Natural killer cell (primary cell): ENCODE results near the gene WDFY3. TPM values are rescaled to one million over a fixed set of nuclear protein-coding genes. Genes with fewer than 3 reads are reported as not detected.

ENCODE experiments used
- ATAC-seq, 3 donors: fragments of 150-1000 bp in 2 of 3; fragments of 200-7000 bp in 1 of 3; cut with Tn5 transposase; 1 replicate in 1 of 3; 2 replicates in 2 of 3; pipeline ENCODE4 v1.10.0; 2021; ENCODE audit warnings: mild to moderate bottlenecking in 2 of 3, moderate library complexity in 2 of 3
- DNase-seq, 2 donors: peaks; one replicate each; pipeline versions ENCODE4 v3.0.0 to v3.0.0-alpha.2; 2013 to 2021; ENCODE audit warnings: mixed read lengths in 1 of 2
- H3K27ac ChIP-seq: one replicate; pipeline ENCODE4 v1.5.1; 2013; ENCODE audit warnings: mild to moderate bottlenecking, low read length
- H3K27me3 ChIP-seq: one replicate; pipeline ENCODE4 v1.6.1; 2013; ENCODE audit warnings: low read length; ENCODE audit not compliant: control insufficient read depth, insufficient read depth
- H3K36me3 ChIP-seq: one replicate; pipeline ENCODE4 v1.6.1; 2013; ENCODE audit warnings: low read length; ENCODE audit not compliant: control insufficient read depth, insufficient read depth
- H3K4me1 ChIP-seq: one replicate; pipeline ENCODE4 v1.6.1; 2013; ENCODE audit warnings: low read length; ENCODE audit not compliant: control insufficient read depth, insufficient read depth
- H3K4me3 ChIP-seq: one replicate; pipeline ENCODE4 v1.5.1; 2013; ENCODE audit warnings: low read length
- H3K9me3 ChIP-seq: one replicate; pipeline ENCODE4 v1.6.1; 2013; ENCODE audit warnings: low read length; ENCODE audit not compliant: control insufficient read depth, insufficient read depth
- H3K27ac Mint-ChIP-seq, 2 donors: one replicate each; pipeline ENCODE4 v1.8.0; 2022; ENCODE audit warnings: mild to moderate bottlenecking in 2 of 2, mixed read lengths in 2 of 2, moderate library complexity in 1 of 2
- H3K27me3 Mint-ChIP-seq, 2 donors: one replicate each; pipeline ENCODE4 v1.8.0; 2022; ENCODE audit warnings: low read depth in 2 of 2, mixed read lengths in 2 of 2
- H3K36me3 Mint-ChIP-seq: one replicate; pipeline ENCODE4 v1.8.0; 2022; ENCODE audit warnings: mixed read lengths
- H3K4me1 Mint-ChIP-seq, 2 donors: one replicate each; pipeline ENCODE4 v1.8.0; 2022; ENCODE audit warnings: mixed read lengths in 2 of 2
- H3K4me3 Mint-ChIP-seq: one replicate; pipeline ENCODE4 v1.8.0; 2022; ENCODE audit warnings: mild to moderate bottlenecking, moderate library complexity, mixed read lengths
- H3K9me3 Mint-ChIP-seq, 2 donors: one replicate each; pipeline ENCODE4 v1.8.0; 2022; ENCODE audit warnings: mixed read lengths in 2 of 2
- CTCF ChIP-seq: fragments of 200-600 bp; IDR thresholded peaks from one replicate; pipeline ENCODE4 v1.8.0; 2022; ENCODE audit warnings: antibody characterized with exemption
- WGBS: methylation state at CpG from one replicate; pipeline ENCODE4 v1.1.7; 2013; ENCODE audit warnings: missing lambda C conversion rate; ENCODE audit not compliant: insufficient coverage; 5-methylcytosine and 5-hydroxymethylcytosine counted together
- intact Hi-C: fragments of 100-400 bp; cut with micrococcal nuclease; formaldehyde crosslinking; loops from one replicate; pipeline ENCODE4 v1.14.2; 2022
- total RNA-seq, 4 donors: library from RNA; stranded (reverse); fragments of 120-200 nt in 1 of 4; gene quantifications; one replicate each; pipeline versions ENCODE4 v1.2.3 to v1.2.4, GENCODE V29; 2013 to 2022

WDFY3 gene
- total RNA-seq, 3 donors from 2014 or later (not counting 1 experiment from before 2014, with no cell fraction given): 2.5 to 7.2 (median 6.0) TPM

GRCh38 chr4:84917086-84917821, 49.2 kb downstream of the WDFY3 start:
- no peaks in the 10 kb centered on the region for H3K4me1 ChIP-seq
- Mint-ChIP-seq H3K9me3 (peaks cover 2 to 12% of the 10 kb centered on the region in 2 donors), H3K4me3 (no peak overlapping the region), H3K4me1 (no peaks in the 10 kb centered on the region), H3K27me3 (no peaks in the 10 kb centered on the region), H3K36me3 (no peaks in the 10 kb centered on the region), H3K27ac (no peak overlapping the region)
- no CpG with 5 or more reads among the region's 6 CpGs for WGBS
- no peaks in the 10 kb centered on the region for H3K27me3 ChIP-seq
- intact Hi-C loops: no loop called here
- no peak for TF ChIP-seq CTCF
- no peak overlapping the region for H3K4me3 ChIP-seq
- no peaks in the 10 kb centered on the region for H3K36me3 ChIP-seq
- no peak for DNase-seq
- H3K27ac ChIP-seq: no peak overlapping the region
- no peaks in the 10 kb centered on the region for H3K9me3 ChIP-seq
- ATAC-seq: no peak

DNA sequence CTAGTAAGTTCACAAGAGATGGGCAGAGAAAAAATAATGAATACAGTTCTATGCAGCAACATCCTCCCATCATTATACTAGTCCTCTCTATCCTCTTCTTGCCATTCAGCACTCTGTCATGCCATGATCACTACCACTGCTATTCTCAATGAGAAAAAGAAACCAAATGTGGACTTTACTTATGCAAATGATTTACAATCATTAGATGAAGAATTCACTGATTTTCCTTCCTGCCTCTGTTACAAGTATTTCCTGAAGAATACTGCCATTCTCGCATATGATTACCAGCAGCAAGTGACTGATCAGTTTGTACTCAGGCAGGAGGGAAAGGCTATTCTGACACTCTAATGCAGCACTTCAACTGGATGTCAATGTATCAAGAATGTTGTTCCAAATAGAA, 50.3 kb downstream of the WDFY3 start:
- DNase-seq (no peak), ATAC-seq (no peak)
- no peak overlapping the region for H3K27ac Mint-ChIP-seq
- WGBS: 100% methylated on average over 1 of the region's 1 CpG
- H3K4me3 ChIP-seq: no peak overlapping the region
- H3K36me3 Mint-ChIP-seq: no peaks in the 10 kb centered on the region
- H3K27ac ChIP-seq: no peak overlapping the region
- no peaks in the 10 kb centered on the region for H3K27me3 Mint-ChIP-seq
- H3K27me3 ChIP-seq: no peaks in the 10 kb centered on the region
- no peaks in the 10 kb centered on the region for H3K9me3 ChIP-seq
- TF ChIP-seq CTCF: no peak
- no peaks in the 10 kb centered on the region for H3K4me1 Mint-ChIP-seq
- no peaks in the 10 kb centered on the region for H3K36me3 ChIP-seq
- H3K4me1 ChIP-seq: no peaks in the 10 kb centered on the region
- intact Hi-C loops: no loop called here
- H3K4me3 Mint-ChIP-seq: no peak overlapping the region
- peaks cover 2 to 12% of the 10 kb centered on the region in 2 donors for H3K9me3 Mint-ChIP-seq

- Mint-ChIP-seq H3K4me3 (no peak overlapping the region), H3K27me3 (no peaks in the 10 kb centered on the region), H3K4me1 (no peaks in the 10 kb centered on the region), H3K27ac (no peak overlapping the region), H3K9me3 (peaks cover under 1 to 10% of the 10 kb centered on the region in 2 donors), H3K36me3 (no peaks in the 10 kb centered on the region)
- Histone ChIP-seq H3K4me1 (no peaks in the 10 kb centered on the region), H3K27ac (no peak overlapping the region), H3K9me3 (no peaks in the 10 kb centered on the region), H3K36me3 (no peaks in the 10 kb centered on the region), H3K27me3 (no peaks in the 10 kb centered on the region), H3K4me3 (no peak overlapping the region)
- ATAC-seq: no peak
- DNase-seq: no peak
- TF ChIP-seq CTCF: no peak
- intact Hi-C loops: no loop called here
These were observed 51.1 kb downstream of the WDFY3 start for GRCh38 chr4:84915396-84915780.
